ENCODE measurements around the gene SCGB2B2. TPM values are rescaled to one million over a fixed set of nuclear protein-coding genes. Genes with fewer than 3 reads are reported as not detected.
"Not testable (repeated sequence)": the region's sequence is repeated elsewhere in the genome, so short reads cannot be mapped to it uniquely, and the experiment has no call there.

SCGB2B2 gene
- total and polyA plus RNA-seq, 7 donors: 0.49 to 1.7 (median 0.71) TPM; not detected in 2

GRCh38 chr19:34692549-34692948 is 15.6 kb upstream of the SCGB2B2 start:
- intact Hi-C loops (cut with DNase I): no loop called here
- WGBS, 2 donors: 43 to 46% methylated on average over 2 of the region's 2 CpGs

DNA sequence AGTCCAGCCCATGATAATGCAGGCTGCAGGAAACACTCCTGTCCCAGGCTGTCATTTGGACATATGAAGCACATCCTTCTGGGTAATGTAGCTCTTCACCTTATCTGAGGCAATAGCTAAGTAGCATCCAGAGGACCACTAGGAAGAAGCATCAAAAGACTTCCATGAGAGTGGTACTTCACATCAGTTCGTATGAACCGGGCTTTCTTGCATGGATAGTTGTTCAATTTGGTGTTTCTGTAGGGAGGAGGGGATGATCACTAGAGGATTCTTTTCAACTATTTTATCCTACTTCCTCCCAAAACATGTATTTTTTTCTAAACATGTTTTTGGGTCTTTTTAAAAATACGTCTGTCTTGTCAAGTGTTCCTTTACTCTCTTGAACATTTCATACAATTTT is 13.4 kb upstream of the SCGB2B2 start:
- no peak for DNase-seq
- no peaks in the 10 kb centered on the region for H3K4me1 ChIP-seq
- TF ChIP-seq, protein P1, sequence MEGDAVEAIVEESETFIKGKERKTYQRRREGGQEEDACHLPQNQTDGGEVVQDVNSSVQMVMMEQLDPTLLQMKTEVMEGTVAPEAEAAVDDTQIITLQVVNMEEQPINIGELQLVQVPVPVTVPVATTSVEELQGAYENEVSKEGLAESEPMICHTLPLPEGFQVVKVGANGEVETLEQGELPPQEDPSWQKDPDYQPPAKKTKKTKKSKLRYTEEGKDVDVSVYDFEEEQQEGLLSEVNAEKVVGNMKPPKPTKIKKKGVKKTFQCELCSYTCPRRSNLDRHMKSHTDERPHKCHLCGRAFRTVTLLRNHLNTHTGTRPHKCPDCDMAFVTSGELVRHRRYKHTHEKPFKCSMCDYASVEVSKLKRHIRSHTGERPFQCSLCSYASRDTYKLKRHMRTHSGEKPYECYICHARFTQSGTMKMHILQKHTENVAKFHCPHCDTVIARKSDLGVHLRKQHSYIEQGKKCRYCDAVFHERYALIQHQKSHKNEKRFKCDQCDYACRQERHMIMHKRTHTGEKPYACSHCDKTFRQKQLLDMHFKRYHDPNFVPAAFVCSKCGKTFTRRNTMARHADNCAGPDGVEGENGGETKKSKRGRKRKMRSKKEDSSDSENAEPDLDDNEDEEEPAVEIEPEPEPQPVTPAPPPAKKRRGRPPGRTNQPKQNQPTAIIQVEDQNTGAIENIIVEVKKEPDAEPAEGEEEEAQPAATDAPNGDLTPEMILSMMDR (IDR thresholded peaks at IDR 0.05): no peak
- TF ChIP-seq EP300 (IDR thresholded peaks at IDR 0.05): no peak
- TF ChIP-seq POLR2AphosphoS5 (IDR thresholded peaks at IDR 0.05): no peak
- TF ChIP-seq POLR2A (IDR thresholded peaks at IDR 0.05): no peak
- H3K27ac ChIP-seq: no peak overlapping the region
- no peaks in the 10 kb centered on the region for H3K27me3 ChIP-seq
- peaks cover 0 to 4% (median 2%) of the 10 kb centered on the region in 4 donors for H3K36me3 ChIP-seq
- H3K4me3 ChIP-seq: no peak overlapping the region
- intact Hi-C loops (cut with DNase I): no loop called here
- 87 to 92% methylated on average over 3 of the region's 3 CpGs for WGBS, 2 donors
- H3K9me3 ChIP-seq: peaks cover 5 to 19% (median 14%) of the 10 kb centered on the region in 4 donors

More at GRCh38 chr19:34692549-34692948, 15.6 kb upstream of the SCGB2B2 start:
- Histone ChIP-seq H3K9me3 (peaks cover 0 to 2% (median 0%) of the 10 kb centered on the region in 4 donors), H3K4me3 (no peak overlapping the region), H3K36me3 (no peaks in the 10 kb centered on the region), H3K27me3 (no peaks in the 10 kb centered on the region), H3K27ac (no peak overlapping the region), H3K4me1 (no peaks in the 10 kb centered on the region)
- DNase-seq: no peak
- no peak for TF ChIP-seq EP300 (IDR thresholded peaks at IDR 0.05)
- TF ChIP-seq, protein P1 (IDR thresholded peaks at IDR 0.05): no peak
- no peak for TF ChIP-seq POLR2A (IDR thresholded peaks at IDR 0.05)
- no peak for TF ChIP-seq POLR2AphosphoS5 (IDR thresholded peaks at IDR 0.05)

DNA sequence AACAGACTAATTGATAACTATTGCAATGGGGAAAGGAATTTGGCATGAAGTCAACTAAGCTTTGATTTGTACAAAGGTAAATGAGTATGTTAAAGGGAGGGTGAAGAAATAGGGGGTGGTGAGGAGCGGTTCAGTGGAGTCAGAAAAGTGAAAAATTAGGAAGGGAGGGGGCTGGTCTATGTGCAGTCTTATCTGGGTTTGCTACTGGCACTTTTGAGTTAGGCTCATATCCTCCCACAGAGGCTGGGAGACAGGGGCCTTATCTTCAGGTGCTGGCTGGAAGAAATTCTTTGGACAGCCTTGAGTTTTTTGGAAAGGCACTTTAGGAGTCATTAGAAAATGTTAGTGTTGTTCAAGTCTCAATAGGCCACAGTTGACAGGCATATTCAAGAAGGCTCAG is 11.6 kb upstream of the SCGB2B2 start:
- Histone ChIP-seq H3K27me3 (no peaks in the 10 kb centered on the region), H3K4me1 (no peaks in the 10 kb centered on the region), H3K27ac (no peak overlapping the region), H3K4me3 (no peak overlapping the region), H3K9me3 (peaks cover 9 to 31% (median 23%) of the 10 kb centered on the region in 4 donors), H3K36me3 (peaks cover 9 to 22% (median 13%) of the 10 kb centered on the region in 4 donors)
- no peak for TF ChIP-seq EP300 (IDR thresholded peaks at IDR 0.05)
- no peak for TF ChIP-seq POLR2AphosphoS5 (IDR thresholded peaks at IDR 0.05)
- TF ChIP-seq POLR2A (IDR thresholded peaks at IDR 0.05): no peak
- TF ChIP-seq, protein P1 (IDR thresholded peaks at IDR 0.05): no peak
- WGBS, 2 donors: 64 to 93% methylated on average over 1 of the region's 1 CpG
- intact Hi-C loops (cut with DNase I): no loop called here
- DNase-seq: no peak

DNA sequence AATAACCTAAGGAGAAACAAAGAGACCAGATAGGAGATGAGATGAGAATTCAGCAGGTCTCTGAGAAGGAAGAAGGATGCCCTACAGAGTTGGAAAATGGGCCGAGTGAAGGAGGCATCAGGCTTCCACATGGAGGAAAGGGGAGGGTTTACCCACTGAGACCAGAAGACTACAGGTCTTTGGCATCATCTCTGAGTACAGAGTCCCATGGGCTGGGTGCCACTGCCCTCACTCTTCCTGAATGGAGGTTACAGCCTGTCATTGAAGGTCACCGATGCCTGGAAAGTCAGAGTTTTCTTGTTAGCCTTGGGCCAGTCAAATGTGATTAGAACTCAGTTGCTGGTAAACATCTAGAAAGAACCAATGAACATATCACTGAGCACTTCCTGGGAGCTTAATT is 10.4 kb upstream of the SCGB2B2 start:
- Histone ChIP-seq H3K4me1 (no peaks in the 10 kb centered on the region), H3K4me3 (no peak overlapping the region), H3K36me3 (peaks cover 18 to 35% (median 24%) of the 10 kb centered on the region in 4 donors), H3K9me3 (peaks cover 9 to 40% (median 28%) of the 10 kb centered on the region in 4 donors), H3K27ac (no peak overlapping the region), H3K27me3 (no peaks in the 10 kb centered on the region)
- WGBS, 2 donors: 57 to 92% methylated on average over 2 of the region's 2 CpGs
- no peak for TF ChIP-seq EP300 (IDR thresholded peaks at IDR 0.05)
- TF ChIP-seq, protein P1 (IDR thresholded peaks at IDR 0.05): no peak
- no peak for TF ChIP-seq POLR2A (IDR thresholded peaks at IDR 0.05)
- TF ChIP-seq POLR2AphosphoS5 (IDR thresholded peaks at IDR 0.05): no peak
- intact Hi-C loops (cut with DNase I): no loop called here
- no peak for DNase-seq

DNA sequence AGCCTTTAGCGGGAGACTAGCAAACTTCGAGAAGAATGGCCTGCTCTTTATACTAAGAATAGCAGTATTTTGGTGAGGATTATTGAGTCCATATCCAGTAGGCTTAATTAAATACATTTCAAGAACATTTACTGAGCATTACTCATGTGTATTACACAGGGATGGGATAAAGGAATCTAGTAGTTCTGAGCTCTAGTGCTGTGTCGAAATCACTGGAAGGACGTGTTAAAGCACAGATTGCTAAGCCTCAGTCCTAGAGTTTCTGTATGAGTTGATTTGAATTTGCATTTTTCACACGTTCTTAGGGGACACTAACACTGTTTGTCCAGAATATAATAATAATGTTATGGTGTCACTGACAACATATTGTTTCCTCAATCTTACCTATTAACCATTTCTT is 9.5 kb upstream of the SCGB2B2 start:
- TF ChIP-seq POLR2AphosphoS5 (IDR thresholded peaks at IDR 0.05) (no peak), EP300 (IDR thresholded peaks at IDR 0.05) (no peak), POLR2A (IDR thresholded peaks at IDR 0.05) (no peak)
- TF ChIP-seq, protein P1 (IDR thresholded peaks at IDR 0.05): no peak
- Histone ChIP-seq H3K36me3 (peaks cover 18 to 44% (median 32%) of the 10 kb centered on the region in 4 donors), H3K4me3 (no peak overlapping the region), H3K27me3 (no peaks in the 10 kb centered on the region), H3K27ac (no peak overlapping the region), H3K4me1 (no peaks in the 10 kb centered on the region), H3K9me3 (peaks cover 9 to 47% (median 32%) of the 10 kb centered on the region in 4 donors)
- intact Hi-C loops (cut with DNase I): no loop called here
- WGBS, 2 donors: 86 to 88% methylated on average over 5 of the region's 5 CpGs
- no peak for DNase-seq

- H3K4me3 ChIP-seq; H3K27me3 ChIP-seq; DNase-seq; H3K27ac ChIP-seq; H3K4me1 ChIP-seq; intact Hi-C loops (cut with DNase I): not testable (repeated sequence)
- WGBS, 2 donors: 79 to 97% methylated on average over 5 of the region's 5 CpGs
- peaks cover 20 to 56% (median 40%) of the 10 kb centered on the region in 4 donors for H3K36me3 ChIP-seq
- peaks cover 9 to 50% (median 36%) of the 10 kb centered on the region in 4 donors for H3K9me3 ChIP-seq
Observed at GRCh38 chr19:34685266-34685665, 8.3 kb upstream of the SCGB2B2 start.

Measured in sigmoid colon (tissue), 7 donors.